ENCODE measurements around the gene IFNAR1. TPM values are rescaled to one million over a fixed set of nuclear protein-coding genes. Genes with fewer than 3 reads are reported as not detected.

Gene IFNAR1
- total and polyA plus RNA-seq, 3 donors from 2014 or later: 22.1 to 25.0 (median 22.8) TPM

- 87 to 92% methylated on average over 7 to 8 of the region's 8 CpGs for WGBS, 2 donors
- no peak for TF ChIP-seq CTCF (IDR thresholded peaks at IDR 0.05)
- no peak for TF ChIP-seq POLR2A (IDR thresholded peaks at IDR 0.05)
- intact Hi-C loops (cut with DNase I; ENCODE audit: low total_unique reads): no loop called here
- H3K9me3 ChIP-seq: no peaks in the 10 kb centered on the region
- peak; percentile 21 for DNase-seq
- H3K4me1 ChIP-seq: no peaks in the 10 kb centered on the region
- H3K36me3 ChIP-seq (ENCODE audit: low read depth, missing control alignments): no peaks in the 10 kb centered on the region
- no peak overlapping the region for H3K27ac ChIP-seq
- H3K27me3 ChIP-seq: no peaks in the 10 kb centered on the region
- no peak overlapping the region for H3K4me3 ChIP-seq
Measured at GRCh38 chr21:33394260-33394659, 69.5 kb downstream of the IFNAR1 start.

- 74 to 91% methylated on average over 6 of the region's 6 CpGs for WGBS, 2 donors
- intact Hi-C loops (cut with DNase I; ENCODE audit: low total_unique reads): no loop called here
- H3K27me3 ChIP-seq: no peaks in the 10 kb centered on the region
- H3K27ac ChIP-seq: no peak overlapping the region
- H3K36me3 ChIP-seq (ENCODE audit: low read depth, missing control alignments): no peaks in the 10 kb centered on the region
- H3K4me1 ChIP-seq: no peaks in the 10 kb centered on the region
- no peak for DNase-seq
- TF ChIP-seq CTCF (IDR thresholded peaks at IDR 0.05) (no peak), POLR2A (IDR thresholded peaks at IDR 0.05) (no peak)
- no peak overlapping the region for H3K4me3 ChIP-seq
- no peaks in the 10 kb centered on the region for H3K9me3 ChIP-seq
Measured at GRCh38 chr21:33395891-33396331, 71.1 kb downstream of the IFNAR1 start.

- H3K9me3 ChIP-seq: no peaks in the 10 kb centered on the region
- no peaks in the 10 kb centered on the region for H3K4me1 ChIP-seq
- WGBS, 2 donors: 81 to 90% methylated on average over 6 of the region's 6 CpGs
- H3K27ac ChIP-seq: no peak overlapping the region
- DNase-seq: no peak
- no peaks in the 10 kb centered on the region for H3K36me3 ChIP-seq (ENCODE audit: low read depth, missing control alignments)
- intact Hi-C loops (cut with DNase I; ENCODE audit: low total_unique reads): no loop called here
- TF ChIP-seq CTCF (IDR thresholded peaks at IDR 0.05) (no peak), POLR2A (IDR thresholded peaks at IDR 0.05) (no peak)
- no peak overlapping the region for H3K4me3 ChIP-seq
- no peaks in the 10 kb centered on the region for H3K27me3 ChIP-seq
Measured at GRCh38 chr21:33396436-33396835, 71.7 kb downstream of the IFNAR1 start.

GRCh38 chr21:33396951-33397350 is 72.2 kb downstream of the IFNAR1 start:
- H3K9me3 ChIP-seq: no peaks in the 10 kb centered on the region
- no peak overlapping the region for H3K4me3 ChIP-seq
- DNase-seq: no peak
- H3K36me3 ChIP-seq (ENCODE audit: low read depth, missing control alignments): no peaks in the 10 kb centered on the region
- 57 to 60% methylated on average over 5 of the region's 5 CpGs for WGBS, 2 donors
- H3K4me1 ChIP-seq: no peaks in the 10 kb centered on the region
- no peak for TF ChIP-seq POLR2A (IDR thresholded peaks at IDR 0.05)
- TF ChIP-seq CTCF (IDR thresholded peaks at IDR 0.05): no peak
- H3K27ac ChIP-seq: no peak overlapping the region
- intact Hi-C loops (cut with DNase I; ENCODE audit: low total_unique reads): no loop called here
- H3K27me3 ChIP-seq: no peaks in the 10 kb centered on the region

GRCh38 chr21:33397717-33398116 is 72.9 kb downstream of the IFNAR1 start:
- Histone ChIP-seq H3K36me3 (ENCODE audit: low read depth, missing control alignments) (no peaks in the 10 kb centered on the region), H3K9me3 (no peaks in the 10 kb centered on the region), H3K4me1 (no peaks in the 10 kb centered on the region), H3K4me3 (no peak overlapping the region), H3K27me3 (no peaks in the 10 kb centered on the region), H3K27ac (no peak overlapping the region)
- intact Hi-C loops (cut with DNase I; ENCODE audit: low total_unique reads): no loop called here
- no peak for TF ChIP-seq CTCF (IDR thresholded peaks at IDR 0.05)
- TF ChIP-seq POLR2A (IDR thresholded peaks at IDR 0.05): no peak
- WGBS, 2 donors: 94 to 95% methylated on average over 3 of the region's 3 CpGs
- no peak for DNase-seq

All from testis (tissue), 3 donors.